ENCODE results near the gene ABCA6.

Gene ABCA6

GRCh38 chr17:69141431-69142174 is at the start of gene ABCA6:
Gene ABCA6 (minus strand): TSS chr17:69141895. CDS start chr17:69140703, 1,192 bp downstream.
- no peak for TF ChIP-seq ZNF138 (tag by site-specific recombination; IDR thresholded peaks at IDR 0.05; ENCODE audit: borderline replicate concordance)
- TF ChIP-seq ZNF488 (tag by site-specific recombination; IDR thresholded peaks at IDR 0.05): no peak
- TF ChIP-seq ZNF146 (tag by site-specific recombination; IDR thresholded peaks at IDR 0.05): no peak
- no peak for TF ChIP-seq ZNF544 (tag by site-specific recombination; IDR thresholded peaks at IDR 0.05)
- TF ChIP-seq ZNF585B (tag by site-specific recombination; IDR thresholded peaks at IDR 0.05): no peak
- no peak for TF ChIP-seq ZNF626 (tag by site-specific recombination; IDR thresholded peaks at IDR 0.05)
- no peak for TF ChIP-seq ZFHX2 (tag by site-specific recombination; conservative IDR thresholded peaks at IDR 0.05)
- no peak for TF ChIP-seq ZBTB26 (tag by site-specific recombination; optimal IDR thresholded peaks at IDR 0.05)
- no peak for TF ChIP-seq RBAK (tag by site-specific recombination; IDR thresholded peaks at IDR 0.05)
- TF ChIP-seq ZNF777 (tag by site-specific recombination; IDR thresholded peaks at IDR 0.05; ENCODE audit: borderline replicate concordance): no peak
- TF ChIP-seq ZFP69B (tag by site-specific recombination; IDR thresholded peaks at IDR 0.05): no peak
- TF ChIP-seq YY2 (tag by site-specific recombination; IDR thresholded peaks at IDR 0.05): no peak
- CTCF ChIA-PET: interaction anchor here (0.6 to 1.0 kb wide), 3 partner anchors 12 to 678 kb away, joined by 3 to 4 read pairs (median 4); no protein-coding TSS in a partner anchor
- POLR2A ChIA-PET: no interaction called here
- Histone ChIP-seq H3K36me3 (ENCODE audit: control insufficient read depth in 2 of 2, insufficient read depth in 1 of 2, low read length in 2 of 2) (no peaks in the 10 kb centered on the region), H3K27ac (ENCODE audit: extremely low read depth, low read depth, low read length) (no peak within 1 kb of the TSS), H3K4me1 (ENCODE audit: control insufficient read depth, insufficient read depth, low read length) (no peaks in the 10 kb centered on the region), H3K9me3 (ENCODE audit: control insufficient read depth, insufficient read depth, low read depth, low read length) (no peaks in the 10 kb centered on the region), H3K4me3 (ENCODE audit: low read depth, low read length) (no peak within 1 kb of the TSS)

GRCh38 chr17:69188796-69189195 is 47.1 kb upstream of the ABCA6 start:
- no peak overlapping the region for H3K4me3 ChIP-seq (ENCODE audit: low read depth, low read length)
- no peak overlapping the region for H3K27ac ChIP-seq (ENCODE audit: extremely low read depth, low read depth, low read length)
- no peaks in the 10 kb centered on the region for H3K36me3 ChIP-seq (ENCODE audit: control insufficient read depth in 2 of 2, insufficient read depth in 1 of 2, low read length in 2 of 2)
- ChIA-PET POLR2A (no interaction called here), CTCF (interaction anchor here (1.3 kb wide), 1 partner anchor 10 kb away, joined by 3 read pairs; no protein-coding TSS in a partner anchor)
- TF ChIP-seq ZNF529 (tag by site-specific recombination; IDR thresholded peaks at IDR 0.05; ENCODE audit: insufficient replicate concordance) (no peak), ZNF423 (tag by site-specific recombination; IDR thresholded peaks at IDR 0.05) (no peak), PATZ1 (tag by site-specific recombination; IDR thresholded peaks at IDR 0.05) (no peak), ZNF449 (tag by site-specific recombination; IDR thresholded peaks at IDR 0.05) (no peak), ZXDB (tag by site-specific recombination; IDR thresholded peaks at IDR 0.05) (no peak), ZNF239 (tag by site-specific recombination; IDR thresholded peaks at IDR 0.05) (no peak), SALL2 (tag by site-specific recombination; IDR thresholded peaks at IDR 0.05; ENCODE audit: borderline replicate concordance) (no peak), ZNF514 (tag by site-specific recombination; IDR thresholded peaks at IDR 0.05) (no peak), ZNF623 (tag by site-specific recombination; IDR thresholded peaks at IDR 0.05) (no peak), REPIN1 (tag by site-specific recombination; IDR thresholded peaks at IDR 0.05; ENCODE audit: low read depth) (no peak), ZNF501 (tag by site-specific recombination; IDR thresholded peaks at IDR 0.05) (no peak), KLF7 (tag by site-specific recombination; IDR thresholded peaks at IDR 0.05; ENCODE audit: borderline replicate concordance) (no peak)
- H3K4me1 ChIP-seq (ENCODE audit: control insufficient read depth, insufficient read depth, low read length): peaks cover 6% of the 10 kb centered on the region; the same call in 1 of the 2 replicates
- H3K9me3 ChIP-seq (ENCODE audit: control insufficient read depth, insufficient read depth, low read depth, low read length): no peaks in the 10 kb centered on the region
